Measurements from ENCODE around the gene GAREM2. TPM values are rescaled to one million over a fixed set of nuclear protein-coding genes. Genes with fewer than 3 reads are reported as not detected.

GAREM2 gene
- total RNA-seq, 1 donor from 2014 or later, result 6.1 TPM

DNA sequence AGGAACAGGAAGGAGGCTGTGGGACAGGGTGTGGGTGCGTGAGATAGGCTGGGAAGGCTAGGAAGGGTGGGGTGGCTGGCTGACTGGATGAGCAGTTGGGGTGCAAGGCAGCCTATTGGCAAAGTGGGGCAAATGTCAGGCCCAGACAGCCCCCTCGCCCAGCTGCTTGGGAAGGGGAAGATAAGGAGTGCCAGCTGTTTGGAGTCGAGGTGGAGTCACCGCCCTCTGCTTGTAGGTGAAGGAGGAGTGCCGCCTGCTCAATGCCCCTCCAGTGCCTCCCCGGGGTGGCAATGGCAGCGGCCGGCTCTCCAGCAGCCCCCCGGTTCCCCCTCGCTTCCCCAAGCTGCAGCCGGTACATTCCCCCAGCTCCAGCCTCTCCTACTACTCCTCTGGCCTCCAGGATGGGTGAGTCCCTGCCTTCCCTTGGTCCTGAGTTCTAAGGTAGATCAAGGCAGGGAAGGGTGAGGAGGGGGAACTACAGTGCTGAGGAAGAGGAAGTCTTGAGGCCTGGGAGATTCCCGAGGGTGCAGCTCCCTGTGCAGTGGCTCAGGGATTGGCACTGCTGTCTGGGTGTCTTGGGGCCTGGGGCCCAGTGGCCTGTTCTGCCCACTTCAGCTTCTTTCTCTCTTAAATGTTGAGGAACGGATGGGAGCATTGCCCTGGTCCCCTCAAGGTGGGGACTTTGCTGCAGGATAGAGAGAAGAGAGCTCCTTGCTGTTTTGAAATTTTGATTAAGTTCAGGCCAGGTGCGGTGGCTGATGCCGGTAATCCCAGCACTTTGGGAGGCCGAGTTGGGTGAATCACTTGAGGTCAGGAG is 13.3 kb downstream of the GAREM2 start:
- no peak for FAIRE-seq
- no peak for DNase-seq (ENCODE audit: low spot score in 2 of 2)

DNA sequence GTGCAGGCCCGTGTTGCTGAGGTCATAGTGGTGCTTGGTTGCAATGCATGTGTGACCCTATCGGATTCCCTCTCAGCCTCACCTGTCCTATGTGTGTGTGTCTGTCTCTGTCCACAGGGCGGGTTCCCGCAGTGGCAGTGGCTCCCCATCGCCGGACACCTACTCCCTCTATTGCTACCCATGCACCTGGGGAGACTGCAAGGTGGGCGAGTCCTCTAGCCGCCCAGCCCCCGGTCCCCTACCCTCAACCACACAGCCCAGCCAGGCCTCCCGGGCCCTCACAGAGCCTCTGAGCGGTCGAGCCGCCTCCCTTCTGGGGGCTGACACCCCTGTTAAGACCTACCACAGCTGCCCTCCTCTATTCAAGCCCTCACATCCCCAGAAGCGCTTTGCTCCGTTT is 14.2 kb downstream of the GAREM2 start:
- DNase-seq (ENCODE audit: low spot score in 2 of 2) (no peak), FAIRE-seq (no peak)

DNA sequence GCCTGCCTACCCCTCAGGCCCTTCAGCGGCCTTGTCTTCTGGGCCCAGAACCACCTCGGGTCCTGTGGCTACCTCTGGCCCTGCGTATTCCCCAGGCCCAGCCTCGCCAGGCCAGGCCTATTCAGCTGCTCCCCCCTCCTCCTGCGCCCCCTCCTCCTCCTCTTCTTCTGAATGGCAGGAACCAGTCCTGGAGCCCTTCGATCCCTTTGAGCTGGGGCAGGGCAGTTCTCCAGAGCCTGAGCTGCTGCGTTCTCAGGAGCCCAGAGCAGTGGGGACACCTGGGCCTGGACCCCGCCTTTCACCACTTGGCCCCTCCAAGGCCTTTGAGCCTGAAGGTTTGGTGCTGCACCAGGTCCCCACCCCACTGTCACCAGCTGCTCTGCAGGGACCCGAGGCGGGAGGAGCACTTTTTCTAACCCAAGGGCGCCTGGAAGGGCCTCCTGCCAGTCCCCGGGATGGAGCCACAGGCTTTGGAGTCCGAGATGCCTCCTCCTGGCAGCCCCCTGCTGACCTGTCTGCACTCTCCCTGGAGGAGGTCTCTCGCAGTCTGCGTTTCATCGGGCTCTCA is 14.7 kb downstream of the GAREM2 start:
- FAIRE-seq, result no peak
- no peak for DNase-seq (ENCODE audit: low spot score in 2 of 2)

DNA sequence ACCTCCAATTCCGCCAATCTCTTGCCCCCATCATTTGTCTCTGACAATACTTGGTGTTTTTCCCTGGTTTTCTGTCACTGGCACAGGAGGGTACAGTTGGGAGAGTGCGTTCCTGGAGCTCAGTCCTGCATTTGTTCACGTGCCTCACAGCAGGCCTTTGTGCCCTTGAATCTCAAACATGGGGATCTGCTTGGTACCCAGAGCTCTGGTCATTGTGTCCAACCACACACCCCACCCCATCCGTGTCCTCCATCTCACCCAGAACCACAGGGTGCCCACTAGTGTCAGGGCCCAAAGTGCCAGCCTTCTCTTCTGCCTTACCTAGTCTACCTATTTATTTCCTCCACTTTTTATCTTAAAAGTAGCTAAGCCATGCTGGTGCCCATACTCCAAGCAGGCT is 16.2 kb downstream of the GAREM2 start:
- FAIRE-seq (no peak), DNase-seq (ENCODE audit: low spot score in 2 of 2) (no peak)

DNA sequence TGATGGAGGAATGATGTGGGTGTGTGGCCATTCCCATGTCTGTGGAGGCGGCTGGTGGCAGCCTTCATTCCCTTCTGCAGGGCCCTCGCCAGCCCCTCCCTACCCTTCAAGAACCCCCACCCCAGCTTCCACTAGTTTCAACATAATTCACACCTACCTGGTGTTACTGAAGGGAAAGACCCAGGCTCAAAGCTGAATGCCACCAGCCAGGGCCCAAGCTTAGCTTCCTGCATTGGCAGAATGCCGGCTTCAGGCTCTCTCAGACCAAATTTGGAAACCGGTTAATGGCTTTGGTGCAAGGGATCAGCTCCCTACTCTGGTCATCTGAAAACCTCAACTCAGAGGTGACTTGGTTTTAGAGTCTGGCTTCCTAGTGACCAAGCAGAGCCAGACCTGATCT is 16.9 kb downstream of the GAREM2 start:
- DNase-seq (ENCODE audit: low spot score in 2 of 2), result peak in 1 of 2 donors; percentile 7
- no peak for FAIRE-seq

DNA sequence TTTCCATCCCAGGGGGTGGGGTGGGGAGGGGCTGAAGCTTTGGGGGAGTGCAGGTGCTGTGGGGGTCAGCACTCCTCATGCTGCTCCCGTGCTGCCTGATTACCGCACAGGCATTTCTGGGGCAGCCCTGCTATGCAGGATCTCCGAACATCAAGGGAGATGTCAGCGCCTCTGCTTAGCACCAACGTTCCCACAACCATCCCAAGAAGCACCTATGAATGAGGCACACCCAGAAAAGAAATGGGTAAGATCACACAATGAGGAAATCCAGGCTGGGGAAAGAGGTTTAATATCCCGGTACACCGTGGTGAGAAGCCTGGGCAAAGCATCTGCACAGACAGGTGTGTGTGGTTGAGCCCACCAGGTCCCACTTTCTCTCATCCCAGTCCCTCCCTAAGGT is 17.5 kb downstream of the GAREM2 start:
- no peak for FAIRE-seq
- DNase-seq (ENCODE audit: low spot score in 2 of 2), result no peak

DNA sequence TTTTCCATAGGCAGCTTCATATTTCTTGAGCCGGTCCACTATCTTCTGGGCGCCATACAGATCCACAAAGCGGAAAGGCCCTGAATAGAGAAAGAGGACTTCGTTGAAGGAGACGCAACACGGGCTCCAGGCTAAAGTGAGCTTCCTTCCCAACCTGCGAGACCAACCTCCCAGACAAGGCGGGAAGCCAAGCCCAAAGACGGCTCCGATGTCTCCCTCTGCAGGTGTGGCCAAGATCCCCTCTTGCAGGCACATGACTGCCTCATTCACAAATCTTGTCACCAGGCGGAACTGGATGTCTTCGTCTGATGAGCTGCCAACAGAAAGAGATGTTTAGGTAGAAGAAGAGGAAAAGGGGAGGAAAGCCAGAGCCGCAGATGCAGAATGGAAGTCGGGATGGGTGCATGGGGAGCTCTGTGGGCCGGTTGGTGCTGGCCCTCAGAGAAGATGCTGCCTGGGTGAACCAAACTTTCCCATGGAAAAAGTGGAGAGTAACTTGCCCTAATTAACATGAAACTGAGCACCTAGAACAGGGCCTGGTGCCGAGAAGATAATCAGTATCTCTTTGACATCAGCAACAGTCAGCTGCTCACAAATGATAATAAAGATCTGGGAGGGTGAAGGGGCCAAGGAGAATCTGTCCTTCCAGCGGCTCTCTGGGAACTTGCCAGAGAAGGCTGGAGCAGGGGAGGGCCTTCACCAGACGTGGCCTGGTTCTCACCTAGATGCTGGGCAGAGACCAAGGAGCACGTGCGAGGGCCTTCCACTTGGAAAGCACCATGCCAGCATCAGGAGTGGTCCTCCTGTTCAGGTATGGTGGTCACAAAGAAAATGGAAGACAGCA is 18.6 kb downstream of the GAREM2 start:
- DNase-seq (ENCODE audit: low spot score in 2 of 2) (no peak), FAIRE-seq (no peak)

DNA sequence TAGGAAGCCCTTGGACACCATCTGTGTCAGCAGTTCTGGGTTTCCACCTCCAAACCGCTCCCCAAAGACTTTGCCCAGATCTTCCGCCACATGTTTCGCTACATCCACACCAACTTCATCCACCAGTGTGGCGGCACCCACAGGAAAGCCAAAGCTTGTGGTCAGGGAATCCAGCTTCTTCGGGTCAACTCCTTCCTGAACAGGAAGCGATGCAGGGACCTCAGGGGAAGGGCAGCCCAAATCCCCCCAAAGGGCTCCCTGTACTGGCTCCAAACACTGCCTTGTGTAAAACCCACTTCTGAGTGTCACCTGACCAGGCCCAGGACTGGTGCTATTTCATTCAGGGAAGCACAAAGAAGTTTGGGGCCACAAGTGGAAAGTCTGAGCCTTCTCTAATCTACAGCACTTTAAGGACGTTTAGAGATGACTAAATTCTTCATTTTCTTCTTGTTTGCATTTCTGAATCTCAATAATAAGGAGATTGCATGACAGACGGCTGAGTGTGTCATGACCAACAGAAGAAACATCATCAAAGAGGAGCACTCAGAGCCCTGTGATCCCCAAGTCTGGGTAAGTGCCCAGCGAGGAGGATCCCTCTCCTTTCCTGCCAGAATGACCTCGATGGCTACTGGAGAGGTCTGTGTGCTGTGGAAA is 20.8 kb downstream of the GAREM2 start:
- FAIRE-seq (no peak), DNase-seq (ENCODE audit: low spot score in 2 of 2) (no peak)

DNA sequence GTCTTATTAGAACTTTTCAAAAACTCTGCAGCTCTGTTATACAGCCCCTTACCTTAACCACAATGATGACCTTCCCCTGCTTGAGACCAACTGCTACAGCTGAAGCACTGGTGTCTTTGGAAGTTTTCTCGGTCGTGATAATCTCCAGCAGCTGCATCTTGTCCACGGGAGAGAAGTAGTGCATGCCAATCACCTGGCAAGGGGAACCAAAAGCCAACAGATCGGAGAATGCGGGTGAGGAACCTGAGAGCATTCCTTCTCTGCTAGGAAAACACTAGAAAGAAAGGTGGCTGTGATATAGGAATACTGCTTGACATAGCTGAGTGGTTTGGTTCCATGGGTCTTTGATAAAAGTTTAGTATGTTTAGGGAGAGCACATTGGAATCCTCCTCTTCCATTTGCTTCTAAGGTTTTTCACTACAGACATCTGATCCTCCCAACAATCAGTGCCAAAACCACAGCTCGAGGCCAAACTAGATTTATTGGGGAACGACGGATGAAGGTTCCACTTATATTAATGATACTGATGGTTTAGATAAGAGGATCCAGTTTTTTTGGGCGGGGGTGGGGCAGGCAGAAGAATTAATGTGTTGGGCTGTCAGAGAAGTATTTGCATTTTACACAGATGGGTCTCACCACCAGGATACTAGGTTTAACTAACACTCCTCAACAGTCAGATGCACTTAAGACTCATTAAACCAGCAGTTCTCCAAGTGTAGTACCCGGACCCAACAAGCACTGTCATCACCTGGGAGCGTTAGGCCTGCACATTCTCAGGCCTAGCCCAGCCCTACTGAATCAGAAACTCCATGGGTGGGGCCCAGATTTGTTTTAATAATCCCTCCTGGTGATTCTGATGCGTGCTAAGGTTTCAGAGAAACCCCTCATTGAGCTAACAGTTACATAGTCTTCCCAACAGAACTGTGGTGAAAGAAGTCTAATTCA is 22.4 kb downstream of the GAREM2 start:
- DNase-seq (ENCODE audit: low spot score in 2 of 2) (no peak), FAIRE-seq (no peak)

DNA sequence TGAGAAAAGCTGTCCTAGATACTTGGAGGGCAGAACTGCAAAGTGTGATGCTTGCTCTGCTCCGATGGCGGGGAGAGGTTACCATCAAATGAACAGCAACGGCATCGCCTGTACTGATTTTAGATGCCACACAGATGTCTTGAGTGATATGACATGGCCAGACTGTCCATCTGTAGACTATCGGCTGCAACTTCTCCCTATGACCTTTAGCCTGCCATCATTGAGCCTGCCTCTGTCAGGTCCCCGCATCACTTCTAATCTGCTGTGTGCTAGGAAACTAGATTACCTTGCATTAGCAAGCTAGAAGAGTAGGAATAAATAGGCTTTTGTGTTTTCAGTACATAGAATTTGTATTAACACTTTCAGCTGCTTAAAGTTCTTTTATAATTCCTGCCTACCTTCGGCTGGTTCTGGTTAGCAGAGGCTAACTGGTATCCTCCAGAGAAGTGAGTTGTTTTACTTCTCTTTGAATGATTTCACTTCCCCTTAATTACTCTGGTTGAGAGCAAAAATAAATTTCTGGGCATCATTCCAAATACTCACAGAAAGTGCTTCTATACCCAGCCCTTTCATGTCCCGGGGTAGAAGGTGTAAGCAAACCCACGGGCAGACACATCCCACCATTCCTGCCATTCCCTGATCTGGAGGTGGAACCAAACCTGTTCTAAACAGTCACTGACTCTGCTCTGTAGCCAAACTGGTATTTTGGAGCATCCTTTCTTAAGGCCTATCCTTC is 24.0 kb downstream of the GAREM2 start:
- peak in 1 of 2 donors; percentile 16 for DNase-seq (ENCODE audit: low spot score in 2 of 2)
- no peak for FAIRE-seq

DNA sequence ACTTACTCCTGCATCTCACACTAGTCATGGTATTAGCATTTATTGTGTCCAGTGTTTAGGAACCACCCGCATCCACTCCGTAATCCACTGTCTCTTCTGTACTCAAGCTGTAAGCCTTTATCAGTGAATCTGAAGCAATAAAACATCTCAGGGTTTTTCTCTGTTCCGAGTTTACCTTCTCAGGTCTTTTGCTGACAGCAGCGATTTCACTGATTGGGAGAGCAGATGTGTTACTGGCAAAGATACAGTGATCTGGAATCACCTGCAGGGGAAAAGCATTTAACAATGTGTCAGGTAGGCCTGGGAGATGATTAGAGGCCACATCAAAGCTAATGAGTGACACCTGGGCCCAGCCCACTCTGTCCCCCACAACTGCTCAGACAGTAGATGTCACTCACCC is 24.6 kb downstream of the GAREM2 start:
- DNase-seq (ENCODE audit: low spot score in 2 of 2) (no peak), FAIRE-seq (no peak)

DNA sequence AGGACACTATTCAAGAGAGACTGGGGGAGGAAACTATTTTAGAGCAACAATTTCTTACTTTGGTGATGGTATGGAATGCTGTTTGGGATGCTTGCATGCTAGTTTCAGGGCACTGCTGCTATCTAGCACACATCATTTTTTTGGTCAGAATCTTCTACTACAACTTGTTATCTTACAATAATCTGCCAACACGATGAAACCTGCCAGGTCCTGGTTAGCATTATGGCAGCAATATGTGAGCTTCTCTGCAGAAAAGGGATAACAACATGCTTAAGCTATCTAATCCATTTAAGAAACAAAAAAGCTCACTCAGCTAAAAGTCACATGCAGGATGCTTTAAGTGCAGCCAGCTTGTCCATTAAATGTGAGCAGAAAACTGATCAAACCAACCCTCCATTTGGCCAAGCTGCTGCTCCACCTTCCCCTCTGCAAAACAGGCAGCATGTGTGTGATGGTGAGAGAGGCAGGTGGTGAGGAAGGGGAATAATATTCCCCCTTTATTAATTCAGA is 30.1 kb downstream of the GAREM2 start:
- FAIRE-seq, result no peak
- DNase-seq (ENCODE audit: low spot score in 2 of 2), result no peak

DNA sequence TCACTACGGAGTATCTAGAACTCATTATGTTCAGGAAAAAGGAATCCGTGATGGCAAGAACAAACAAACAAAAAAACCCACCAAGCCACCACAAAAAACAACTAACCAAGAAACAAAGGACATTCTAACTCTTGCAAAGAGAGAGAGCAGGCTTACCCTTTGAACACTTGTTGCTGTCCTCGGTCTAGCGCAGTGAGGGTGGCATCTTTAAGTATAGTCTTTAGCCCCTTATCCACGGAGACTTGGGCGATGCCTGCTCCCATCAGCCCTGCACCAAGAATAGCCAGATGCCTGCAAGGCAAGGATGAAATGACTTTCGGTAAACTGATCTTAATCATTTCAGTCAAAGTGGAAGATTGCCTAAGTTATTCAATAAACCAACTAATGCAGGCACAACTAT is 31.0 kb downstream of the GAREM2 start:
- FAIRE-seq, result no peak
- no peak for DNase-seq (ENCODE audit: low spot score in 2 of 2)

DNA sequence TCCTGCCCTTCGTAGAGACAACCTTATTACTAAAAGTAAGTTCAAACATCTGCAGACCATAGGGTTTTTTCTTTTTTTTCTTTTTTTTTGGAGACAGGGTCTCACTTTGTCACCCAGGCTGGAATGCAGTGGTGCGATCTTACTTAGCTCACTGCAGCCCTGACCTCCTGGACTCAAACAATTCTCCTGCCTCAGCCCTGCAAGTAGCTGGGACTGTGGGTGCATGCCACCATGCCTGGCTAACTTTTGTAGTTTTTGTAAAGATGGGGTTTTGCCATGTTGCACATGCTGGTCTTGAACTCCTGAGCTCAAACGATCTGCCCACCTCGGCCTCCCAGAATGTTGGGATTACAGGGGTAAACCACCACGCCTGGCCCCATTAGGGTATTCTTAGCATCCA is 39.1 kb downstream of the GAREM2 start:
- FAIRE-seq, result no peak
- DNase-seq (ENCODE audit: low spot score in 2 of 2), result no peak

DNA sequence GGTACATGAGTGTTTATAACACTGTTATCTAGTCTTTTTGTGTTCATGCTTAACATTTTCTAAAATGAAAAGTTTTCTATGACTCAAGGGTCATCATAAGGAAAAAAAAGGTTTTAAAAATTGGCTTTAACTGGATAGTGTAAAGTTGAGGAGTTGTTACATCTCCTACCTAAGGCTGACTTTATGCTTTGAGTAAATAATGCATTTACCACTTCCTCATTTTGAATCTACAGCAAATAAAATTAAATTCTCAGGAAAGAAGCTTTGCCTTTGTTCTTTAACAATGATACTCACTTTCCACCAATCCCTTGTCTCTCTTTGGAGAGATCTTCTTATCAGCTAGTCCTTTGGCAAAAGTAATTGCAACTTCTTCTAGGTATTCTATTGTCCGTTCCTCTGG is 41.9 kb downstream of the GAREM2 start:
- FAIRE-seq, result no peak
- no peak for DNase-seq (ENCODE audit: low spot score in 2 of 2)

DNA sequence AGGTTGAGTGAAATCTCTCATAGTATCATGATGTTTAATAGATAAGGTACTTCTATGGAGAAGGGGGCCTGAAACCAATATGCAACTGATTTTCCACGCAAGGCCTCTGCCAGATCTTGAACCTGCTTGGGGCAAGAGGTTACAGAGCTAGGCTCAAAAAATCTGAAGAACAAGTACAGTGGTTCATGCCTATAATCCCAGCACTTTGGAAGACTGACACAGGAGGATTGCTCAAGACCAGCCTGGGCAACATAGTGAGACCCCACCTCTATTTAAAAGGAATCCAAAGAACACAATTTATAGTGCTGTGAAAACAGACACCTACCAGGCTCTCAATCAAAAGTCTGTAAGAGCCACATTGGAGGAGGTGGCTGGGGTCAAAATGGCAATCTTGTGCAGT is 42.9 kb downstream of the GAREM2 start:
- DNase-seq (ENCODE audit: low spot score in 2 of 2) (no peak), FAIRE-seq (no peak)

DNA sequence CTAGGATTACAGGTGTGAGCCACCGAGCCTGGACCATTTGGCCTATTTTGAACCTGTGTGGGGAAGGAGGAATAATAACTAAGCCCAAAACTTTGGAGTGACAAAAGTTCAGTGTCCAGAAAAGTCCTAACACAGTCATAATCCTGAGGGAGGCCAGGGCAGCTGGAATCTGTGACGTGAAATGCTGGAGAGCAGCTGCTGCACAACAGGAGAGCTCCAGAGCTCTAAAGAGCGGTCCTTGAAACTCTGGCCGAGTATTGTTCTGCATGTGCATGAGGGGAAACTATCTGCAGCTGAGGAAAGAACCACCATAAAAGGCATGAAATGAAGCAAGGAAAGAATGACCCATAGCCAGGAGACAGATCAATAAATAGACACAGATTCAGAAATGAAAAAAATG is 43.7 kb downstream of the GAREM2 start:
- no peak for FAIRE-seq
- DNase-seq (ENCODE audit: low spot score in 2 of 2), result no peak

DNA sequence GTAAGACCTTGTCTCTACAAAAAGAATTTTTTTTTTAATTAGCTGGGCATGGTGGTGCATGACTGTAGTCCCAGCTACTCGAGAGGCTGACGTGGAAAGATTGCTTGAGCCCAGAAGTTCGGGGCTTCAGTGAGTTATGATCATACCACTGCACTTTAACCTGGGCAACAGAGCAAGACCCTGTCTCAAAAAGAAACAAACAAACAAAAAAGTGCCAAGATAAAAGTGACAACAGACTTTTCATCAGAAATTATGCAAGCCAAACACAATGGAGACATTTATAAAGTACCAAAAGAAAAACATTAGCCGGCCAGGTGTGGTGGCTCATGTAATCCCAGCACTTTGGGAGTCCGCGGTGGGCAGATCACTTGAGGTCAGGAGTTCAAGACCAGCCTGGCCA is 44.8 kb downstream of the GAREM2 start:
- no peak for DNase-seq (ENCODE audit: low spot score in 2 of 2)
- no peak for FAIRE-seq

DNA sequence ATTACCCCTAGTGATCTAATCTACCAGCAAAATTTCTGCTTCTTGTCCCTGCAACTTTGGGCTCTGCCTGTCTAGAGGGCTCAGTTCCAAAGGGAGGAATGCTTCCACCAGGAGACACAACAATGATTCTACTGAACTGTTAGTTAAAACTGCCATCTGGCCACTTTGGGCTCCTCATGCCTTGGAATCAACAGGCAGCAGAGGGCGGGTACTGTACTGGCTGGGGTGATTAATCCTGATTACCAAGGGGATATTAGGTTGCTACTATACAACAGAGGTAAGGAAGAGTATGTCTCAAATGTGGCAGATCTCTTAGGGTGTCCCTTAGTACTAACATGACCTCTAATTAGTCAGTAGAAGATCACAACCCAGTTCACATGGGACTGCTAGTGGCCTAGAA is 50.1 kb downstream of the GAREM2 start:
- DNase-seq (ENCODE audit: low spot score in 2 of 2), result no peak
- FAIRE-seq, result no peak

Measured in frontal cortex (tissue), 4 donors.